GM12878 (cell line): ENCODE measurements around the gene TEAD4. TPM values are rescaled to one million over a fixed set of nuclear protein-coding genes. Genes with fewer than 3 reads are reported as not detected.

Source experiments
- ATAC-seq: fragments of 200-7000 bp; cut with Tn5 transposase; 3 replicates; pipeline ENCODE4 v1.9.1; 2020; ENCODE audit warnings: mild to moderate bottlenecking, moderate library complexity
- BruUV-seq: library from RNA; stranded (reverse); fragments of 400-500 nt; replicated peaks from 2 replicates; lab custom pipeline; 2021; lab: Mats Ljungman, UMichigan
- CTCF ChIA-PET: fragments of 300-600 bp; sonication (Branson Sonifier 250); formaldehyde crosslinking; extraction: SDS; loops from one replicate; lab custom pipeline; 2021; ENCODE audit warnings: inconsistent platforms; lab: Yijun Ruan, JAX
- POLR2A ChIA-PET: fragments of 350-600 bp; formaldehyde crosslinking; extraction: SDS; loops from one replicate; lab custom pipeline; 2021; ENCODE audit warnings: inconsistent platforms; lab: Charles Lee
- RAD21 ChIA-PET: fragments of 300-600 bp; sonication (Branson Sonifier 250); formaldehyde crosslinking; loops from one replicate; lab custom pipeline; 2023; ENCODE audit warnings: antibody characterized with exemption; ENCODE audit not compliant: unreplicated experiment; lab: Charles Lee
- SMC1A ChIA-PET: fragments of 300-600 bp; sonication (Branson Sonifier 250); formaldehyde crosslinking; loops from one replicate; lab custom pipeline; 2023; ENCODE audit not compliant: unreplicated experiment, uncharacterized antibody; lab: Charles Lee
- DNase-seq: peaks from one replicate; pipeline ENCODE4 v3.0.0-alpha.2; 2011; ENCODE audit warnings: low read depth, low spot score
- FAIRE-seq: peaks from 3 replicates; lab custom pipeline; 2011; peaks lifted over from hg19 to GRCh38; lab: Jason Lieb, UNC
- H2AFZ ChIP-seq: 2 replicates; pipeline ENCODE4 v1.6.0; 2011; ENCODE audit warnings: low read depth, low read length, control low read depth; ENCODE audit not compliant: control insufficient read depth
- H3K27ac ChIP-seq: 2 replicates; pipeline ENCODE4 v1.5.1; 2011; ENCODE audit warnings: control low read depth; ENCODE audit not compliant: control insufficient read depth, insufficient read depth
- H3K27me3 ChIP-seq, 2 experiments: replicated peaks in 1 of 2; 2 replicates each; pipeline versions ENCODE4 v1.6.0 to v1.6.1; 2011; ENCODE audit warnings: low read length in 1 of 2; ENCODE audit not compliant: control insufficient read depth in 2 of 2, insufficient read depth in 2 of 2
- H3K36me3 ChIP-seq, 2 experiments: 2 replicates each; pipeline ENCODE4 v1.5.1; 2011; ENCODE audit warnings: low read length in 1 of 2; ENCODE audit not compliant: control insufficient read depth in 2 of 2, insufficient read depth in 2 of 2
- H3K4me1 ChIP-seq: 2 replicates; pipeline ENCODE4 v1.6.1; 2011; ENCODE audit warnings: mild to moderate bottlenecking, low read length, moderate library complexity, mixed read lengths; ENCODE audit not compliant: control insufficient read depth, insufficient read depth
- H3K4me2 ChIP-seq: 2 replicates; pipeline ENCODE4 v1.6.0; 2011; ENCODE audit warnings: control low read depth; ENCODE audit not compliant: control insufficient read depth, insufficient read depth
- H3K4me3 ChIP-seq: fragments of 200-600 bp; sonication (generic); 2 replicates; pipeline ENCODE4 v1.5.1; 2016
- H3K79me2 ChIP-seq: 2 replicates; pipeline ENCODE4 v1.6.0; 2011; ENCODE audit warnings: low read length; ENCODE audit not compliant: control insufficient read depth, insufficient read depth
- H3K9ac ChIP-seq: 2 replicates; pipeline ENCODE4 v1.8.0; 2011; ENCODE audit warnings: low read length, control low read depth, mixed read lengths; ENCODE audit not compliant: control insufficient read depth, insufficient read depth
- H3K9me3 ChIP-seq: replicated peaks from 3 replicates; pipeline ENCODE4 v1.5.1; 2011; ENCODE audit warnings: mild to moderate bottlenecking, low read length; ENCODE audit not compliant: control insufficient read depth, insufficient read depth
- H4K20me1 ChIP-seq: 2 replicates; pipeline ENCODE4 v1.6.0; 2011; ENCODE audit not compliant: control insufficient read depth, insufficient read depth
- ATF7 ChIP-seq: fragments of 450-650 bp; IDR thresholded peaks from 2 replicates; pipeline ENCODE4 v1.6.1; 2016; ENCODE audit warnings: low read depth, mild to moderate bottlenecking
- CEBPZ ChIP-seq: fragments of 150-350 bp; IDR thresholded peaks from 2 replicates; pipeline ENCODE4 v1.6.1; 2016; ENCODE audit warnings: low read depth, low read length
- CTCF ChIP-seq, 3 experiments: IDR thresholded peaks in 2 of 3; conservative IDR thresholded peaks in 1 of 3; 2 replicates each; pipeline ENCODE4 v1.5.1; 2011; ENCODE audit warnings: low read depth in 3 of 3, low read length in 3 of 3, mild to moderate bottlenecking in 3 of 3, control low read depth in 2 of 3, moderate library complexity in 2 of 3, inconsistent platforms in 1 of 3, mixed read lengths in 1 of 3; ENCODE audit not compliant: control insufficient read depth in 2 of 3, insufficient read depth in 1 of 3; ENCODE audit errors: extremely low read depth in 1 of 3
- FOXM1 ChIP-seq: IDR thresholded peaks from 2 replicates; pipeline ENCODE4 v1.6.1; 2012; ENCODE audit warnings: low read depth, mild to moderate bottlenecking, inconsistent platforms, low read length, moderate library complexity
- NFXL1 ChIP-seq: fragments of 450-650 bp; IDR thresholded peaks from 2 replicates; pipeline ENCODE4 v1.6.1; 2017; ENCODE audit warnings: antibody characterized with exemption, mild to moderate bottlenecking, borderline replicate concordance
- NR2C2 ChIP-seq: IDR thresholded peaks from 2 replicates; pipeline ENCODE4 v1.6.1; 2011; ENCODE audit warnings: borderline replicate concordance, low read depth; ENCODE audit not compliant: control insufficient read depth, insufficient read length
- SPI1 ChIP-seq: IDR thresholded peaks from 2 replicates; pipeline ENCODE4 v1.6.1; 2011; ENCODE audit warnings: low read depth, mild to moderate bottlenecking, low read length, moderate library complexity, borderline replicate concordance; ENCODE audit not compliant: insufficient read depth
- SREBF1 ChIP-seq: IDR thresholded peaks from 2 replicates; pipeline ENCODE4 v1.6.1; 2012; ENCODE audit warnings: mild to moderate bottlenecking, low read length
- SUPT20H ChIP-seq: IDR thresholded peaks from 2 replicates; pipeline ENCODE4 v1.6.1; 2011; ENCODE audit warnings: low read depth, mild to moderate bottlenecking, low read length, moderate library complexity, borderline replicate concordance; ENCODE audit not compliant: control insufficient read depth
- SUZ12 ChIP-seq: fragments of 200-600 bp; sonication (generic); IDR thresholded peaks from one replicate; pipeline ENCODE4 v1.6.1; 2018; ENCODE audit warnings: antibody characterized with exemption, mild to moderate bottlenecking; ENCODE audit not compliant: unreplicated experiment
- ZBED1 ChIP-seq: IDR thresholded peaks from 2 replicates; pipeline ENCODE4 v1.6.1; 2016; ENCODE audit warnings: borderline replicate concordance
- ZNF274 ChIP-seq: IDR thresholded peaks from one replicate; pipeline ENCODE4 v1.8.0; 2011; ENCODE audit not compliant: insufficient read length, insufficient read depth
- ZNF622 ChIP-seq: fragments of 450-650 bp; IDR thresholded peaks from 2 replicates; pipeline ENCODE4 v1.6.1; 2017; ENCODE audit warnings: mild to moderate bottlenecking, inconsistent platforms
- ZSCAN29 ChIP-seq: fragments of 450-650 bp; IDR thresholded peaks from 2 replicates; pipeline ENCODE4 v1.6.1; 2017; ENCODE audit warnings: mild to moderate bottlenecking, moderate library complexity
- WGBS: methylation state at CpG from one replicate; pipeline ENCODE4 v1.1.6; 2016; ENCODE audit warnings: low lambda C conversion rate; ENCODE audit not compliant: insufficient replicate concordance, insufficient coverage; ENCODE audit errors: missing lambda C conversion rate; 5-methylcytosine and 5-hydroxymethylcytosine counted together
- in situ Hi-C: fragments of 300-500 bp; cut with MboI; formaldehyde crosslinking; loops from 9 replicates; pipeline ENCODE4 v1.14.3; 2018; ENCODE audit warnings: mixed read lengths
- intact Hi-C: fragments of 100-400 bp; cut with micrococcal nuclease; formaldehyde crosslinking; loops from one replicate; pipeline ENCODE4 v1.14.2; 2022; ENCODE audit not compliant: unreplicated experiment
- polyA plus RNA-seq, 11 experiments: library from polyadenylated mRNA; depleted of rRNA in 4 of 11; unstranded in 6 of 11; stranded (reverse) in 5 of 11; fragments of >200 nt; fragmentation: Nextera tagmentation in 4 of 11; fragmentation: Illumina TruSeq in 1 of 11; extraction: Ambion mirVana in 4 of 11; extraction: Trizol in 1 of 11; gene quantifications; 1 replicate in 1 of 11; 2 replicates in 10 of 11; pipeline versions ENCODE4 v1.2.1 to v1.2.3, GENCODE V29; 2011 to 2016; ENCODE audit warnings: inconsistent platforms in 2 of 11, missing spikeins in 2 of 11, low read depth in 1 of 11
- total RNA-seq, 4 experiments: library from RNA; depleted of rRNA in 3 of 4; stranded (reverse); fragments of >200 nt in 3 of 4; fragmentation: Illumina TruSeq in 1 of 4; extraction: Trizol in 1 of 4; gene quantifications; 2 replicates each; pipeline versions ENCODE4 v1.2.1 to v1.2.3, GENCODE V29; 2013 to 2021

TEAD4 gene
- total and polyA plus RNA-seq, 10 of the 15 experiments (the other 5 are each of a cell fraction or from before 2014, with no cell fraction given) = 0.04 to 0.68 (median 0.31) TPM; not detected in 4

- TF ChIP-seq CEBPZ (no peak), ATF7 (no peak)
These were observed 83.2 kb downstream of the TEAD4 start (continued) for GRCh38 chr12:3042394-3042793.

- intact Hi-C loops = no loop called here
- no peaks in the 10 kb centered on the region for H3K36me3 ChIP-seq
- ATAC-seq (peak; percentile 20), FAIRE-seq (no peak), DNase-seq (no peak)
- no peak overlapping the region for H3K9ac ChIP-seq
- SMC1A ChIA-PET = interaction anchor here (1.6 kb wide), 1 partner anchor 158 kb away, joined by 4 read pairs; no protein-coding TSS in a partner anchor
- CTCF ChIA-PET = interaction anchor here (0.6 to 1.6 kb wide), 5 partner anchors 12 to 314 kb away, joined by 3 to 4 read pairs (median 3); no protein-coding TSS in a partner anchor
- no peak overlapping the region for H2AFZ ChIP-seq
- H3K4me2 ChIP-seq = no peak overlapping the region
- POLR2A ChIA-PET = no interaction called here
- H3K4me1 ChIP-seq = no peaks in the 10 kb centered on the region
- RAD21 ChIA-PET = no interaction called here
- H3K27ac ChIP-seq = no peak overlapping the region
- no peaks in the 10 kb centered on the region for H4K20me1 ChIP-seq
- H3K27me3 ChIP-seq = 0 out of 4 replicates have a peak, but pooled peaks cover 0 to 2% of the 10 kb centered on the region in 2 experiments
- H3K9me3 ChIP-seq = no peaks in the 10 kb centered on the region
- BruUV-seq = no TSS peak
- in situ Hi-C loops = no loop called here
- 14% methylated on average over 4 of the region's 4 CpGs for WGBS
- no peak overlapping the region for H3K4me3 ChIP-seq
- H3K79me2 ChIP-seq = no peaks in the 10 kb centered on the region
- TF ChIP-seq SUZ12 = no peak
- no peak for TF ChIP-seq ZNF622
- TF ChIP-seq SUPT20H = no peak
- TF ChIP-seq FOXM1 = no peak
- no peak for TF ChIP-seq ZNF274
- TF ChIP-seq ZSCAN29 = no peak
- no peak for TF ChIP-seq NR2C2
- no peak for TF ChIP-seq SREBF1
- no peak for TF ChIP-seq NFXL1
- no peak for TF ChIP-seq CTCF (IDR thresholded peaks at IDR 0.05 in 2 of 3, conservative IDR thresholded peaks at IDR 0.05 in 1 of 3; ENCODE audit: control insufficient read depth in 2 of 3, extremely low read depth in 1 of 3, insufficient read depth in 1 of 3, low read depth in 3 of 3, low read length in 3 of 3)
- TF ChIP-seq SPI1 = no peak
- no peak for TF ChIP-seq ZBED1
These were observed 83.6 kb downstream of the TEAD4 start for GRCh38 chr12:3042826-3043225.
